ENCODE measurements around the gene PADI1. TPM values are rescaled to one million over a fixed set of nuclear protein-coding genes. Genes with fewer than 3 reads are reported as not detected.

The PADI1 gene
- total RNA-seq, 1 donor from 2014 or later: 0.85 TPM

DNA sequence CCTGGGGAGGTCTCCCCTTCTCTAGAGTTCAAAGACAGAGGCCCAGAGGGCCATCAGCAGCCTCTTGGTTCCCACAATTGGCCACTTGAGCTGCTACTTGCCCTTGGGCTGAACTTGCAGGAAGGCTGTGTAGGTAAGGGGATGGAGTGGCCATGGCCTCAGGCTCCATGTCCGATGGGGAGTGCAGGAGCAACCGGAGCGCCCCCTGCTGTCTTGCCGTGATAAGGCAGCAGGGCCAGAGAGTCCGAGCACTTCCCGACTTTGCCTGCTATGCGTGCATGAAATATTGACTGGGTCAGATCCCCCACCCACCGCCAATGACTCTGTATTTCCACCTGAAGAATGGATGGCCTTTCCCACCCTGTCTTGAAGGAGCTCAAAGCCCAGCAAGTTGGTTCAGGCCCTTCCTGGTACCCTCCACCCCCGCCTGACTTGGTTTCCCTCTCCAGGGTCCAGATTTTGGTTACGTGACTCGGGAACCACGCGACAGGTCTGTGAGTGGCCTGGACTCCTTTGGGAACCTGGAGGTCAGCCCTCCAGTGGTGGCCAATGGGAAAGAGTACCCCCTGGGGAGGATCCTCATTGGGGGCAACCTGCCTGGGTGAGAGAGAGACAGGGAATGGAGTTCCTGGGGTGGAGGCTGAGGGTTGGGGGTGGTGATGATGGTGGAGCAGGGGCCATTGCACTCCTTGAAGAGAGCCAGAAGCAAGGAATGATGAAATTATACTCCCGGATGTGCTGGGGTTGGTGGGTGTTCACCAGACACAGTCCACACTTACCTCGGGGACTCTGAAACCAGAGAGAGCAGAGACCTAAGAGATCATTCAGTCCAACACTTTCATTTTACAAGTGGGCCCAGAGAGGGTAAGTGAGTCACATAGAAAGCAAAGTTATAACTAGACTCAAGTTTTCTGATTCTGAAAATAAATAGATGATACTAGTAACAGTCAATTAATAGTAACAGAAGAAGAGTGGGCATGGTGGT lies 69.5 kb downstream of the PADI1 start:
- DNase-seq: peak; percentile 80

DNA sequence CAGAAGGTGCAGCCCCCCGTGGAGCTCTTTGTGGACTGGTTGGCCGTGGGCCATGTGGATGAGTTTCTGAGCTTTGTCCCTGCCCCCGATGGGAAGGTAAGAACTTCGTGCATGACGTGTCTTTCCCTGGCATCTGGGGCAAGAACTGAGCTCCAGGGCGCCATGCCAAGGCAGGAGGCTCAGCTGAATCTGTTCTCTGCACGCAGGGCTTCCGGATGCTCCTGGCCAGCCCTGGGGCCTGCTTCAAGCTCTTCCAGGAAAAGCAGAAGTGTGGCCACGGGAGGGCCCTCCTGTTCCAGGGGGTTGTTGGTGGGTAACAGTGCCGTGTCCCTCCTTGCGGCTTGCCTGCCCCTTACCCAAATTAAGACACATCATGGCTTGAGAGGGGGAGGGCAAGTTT lies 71.6 kb downstream of the PADI1 start:
- DNase-seq: peak; percentile 72

DNA sequence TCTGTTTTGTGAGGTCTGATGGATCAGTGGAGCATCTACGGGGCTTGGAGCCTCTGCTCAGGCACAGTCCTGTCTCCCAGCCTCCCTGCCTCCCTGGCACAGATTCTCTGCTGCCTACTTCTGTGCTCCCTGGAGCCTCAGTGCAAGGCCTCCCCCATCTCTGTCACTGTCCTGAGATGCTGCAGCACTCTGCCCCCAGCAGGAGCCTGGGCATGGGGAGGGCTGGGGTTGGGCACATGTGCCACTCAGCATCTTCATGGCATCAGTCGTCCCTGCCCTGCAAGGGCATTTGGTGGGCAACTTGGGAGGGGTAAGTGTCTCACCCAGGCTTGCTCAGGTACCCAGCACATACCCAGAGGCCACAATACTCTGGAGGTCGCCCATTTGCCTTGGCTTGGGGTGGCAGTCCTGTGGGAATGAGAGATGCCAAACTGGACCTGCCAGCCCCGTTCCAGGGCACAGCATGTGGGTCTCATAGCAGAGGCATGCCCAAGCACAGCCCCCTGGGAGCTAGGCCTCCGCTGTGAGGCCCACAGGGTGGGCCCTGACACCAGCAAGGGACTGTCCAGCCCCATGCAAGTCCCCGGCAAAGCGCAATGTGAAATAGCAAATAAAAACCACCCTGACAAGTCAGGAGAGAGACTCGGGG lies 72.7 kb downstream of the PADI1 start:
- no peak for DNase-seq

DNA sequence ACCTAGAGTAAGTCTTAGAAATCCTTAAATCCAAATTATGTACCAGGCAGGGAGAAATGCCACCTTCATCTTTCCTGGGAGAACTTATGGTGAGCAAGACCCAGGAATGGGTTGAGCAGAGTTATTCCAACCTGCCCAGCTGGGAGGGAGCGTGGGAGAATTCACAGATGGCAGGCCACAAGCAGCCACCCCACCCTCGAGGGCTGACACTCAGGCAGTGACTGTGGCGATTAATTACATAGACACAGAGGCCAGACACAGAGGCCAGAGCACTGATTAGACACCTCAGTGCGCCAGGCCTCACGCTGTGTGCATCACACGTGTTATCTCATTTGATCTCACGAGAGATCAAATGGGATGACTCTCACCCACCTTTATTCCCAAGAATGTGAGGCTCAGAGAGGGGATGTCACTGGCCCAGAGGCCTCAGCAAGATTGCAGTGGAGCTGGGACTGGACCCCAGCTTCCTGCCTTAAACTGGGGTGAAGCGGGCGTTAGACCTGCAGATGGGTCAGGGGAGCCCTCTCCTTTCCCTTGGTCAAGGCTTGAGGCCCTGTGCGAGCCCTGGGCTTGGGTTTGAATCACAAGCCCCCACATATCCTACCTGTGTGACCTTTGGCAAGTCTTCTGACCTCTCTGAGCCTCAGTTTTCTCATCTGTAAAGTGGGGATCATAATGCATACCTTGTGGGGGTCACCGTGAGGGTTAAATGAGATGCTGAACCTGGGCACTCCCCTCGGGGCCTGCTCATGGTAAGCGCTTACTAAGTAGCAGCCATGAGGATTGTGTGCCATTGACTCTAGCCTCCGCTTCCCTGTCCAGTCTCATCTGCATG lies 74.3 kb downstream of the PADI1 start:
- DNase-seq: no peak

DNA sequence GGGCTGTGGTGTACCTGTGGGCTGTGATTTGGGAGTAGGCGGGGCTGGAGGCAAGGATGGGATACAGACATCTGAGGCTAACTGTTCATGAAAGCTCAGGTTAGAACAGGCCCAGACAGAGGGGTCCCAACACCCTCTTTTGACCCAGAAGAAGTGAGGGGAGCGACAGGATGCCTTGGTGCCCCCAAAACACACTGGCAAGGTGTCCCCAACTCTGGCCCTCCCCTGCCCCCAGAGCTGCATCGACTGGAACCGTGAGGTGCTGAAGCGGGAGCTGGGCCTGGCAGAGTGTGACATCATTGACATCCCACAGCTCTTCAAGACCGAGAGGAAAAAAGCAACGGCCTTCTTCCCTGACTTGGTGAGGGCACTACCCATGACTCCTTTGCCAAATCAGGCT lies 75.5 kb downstream of the PADI1 start:
- DNase-seq: no peak

DNA sequence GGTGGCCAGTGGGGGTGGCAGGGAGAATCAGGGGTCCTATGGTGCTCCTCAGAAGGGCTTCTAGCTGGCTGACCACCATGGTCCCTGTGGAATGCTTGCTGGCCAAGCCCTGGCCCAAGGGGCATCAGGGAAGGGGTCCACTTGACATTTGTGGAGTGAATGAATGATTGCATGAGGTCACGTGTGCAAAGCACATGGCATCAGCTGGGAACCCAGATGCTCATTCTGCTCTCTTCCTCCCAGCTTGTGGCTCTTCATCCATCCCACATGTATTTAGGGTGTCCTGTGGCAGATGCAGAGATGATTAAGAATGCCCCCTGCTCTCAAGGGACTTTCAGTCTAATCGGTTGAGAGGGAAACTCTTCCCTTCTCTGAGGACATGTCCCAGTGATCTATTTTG lies 76.0 kb downstream of the PADI1 start:
- DNase-seq: no peak

DNA sequence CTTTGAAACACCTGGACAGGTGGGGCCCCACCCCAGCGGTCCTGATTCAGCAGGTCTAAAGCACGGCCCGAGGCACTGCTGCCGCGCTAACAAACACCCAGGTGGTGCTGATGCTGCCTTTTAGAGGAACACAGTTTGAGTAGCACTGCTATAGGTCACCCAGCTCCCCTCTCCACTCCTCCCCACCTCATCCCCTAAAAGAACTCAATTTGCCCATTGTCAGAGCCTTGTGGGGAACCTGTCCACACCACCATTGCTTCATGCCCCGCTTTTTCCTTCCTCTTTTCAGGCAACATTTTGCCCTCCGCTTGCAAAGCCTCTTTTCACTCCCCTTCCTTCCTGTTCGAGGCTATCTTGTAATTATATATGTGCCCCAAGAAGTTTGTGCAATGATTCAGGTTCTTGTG lies 76.8 kb downstream of the PADI1 start:
- no peak for DNase-seq

DNA sequence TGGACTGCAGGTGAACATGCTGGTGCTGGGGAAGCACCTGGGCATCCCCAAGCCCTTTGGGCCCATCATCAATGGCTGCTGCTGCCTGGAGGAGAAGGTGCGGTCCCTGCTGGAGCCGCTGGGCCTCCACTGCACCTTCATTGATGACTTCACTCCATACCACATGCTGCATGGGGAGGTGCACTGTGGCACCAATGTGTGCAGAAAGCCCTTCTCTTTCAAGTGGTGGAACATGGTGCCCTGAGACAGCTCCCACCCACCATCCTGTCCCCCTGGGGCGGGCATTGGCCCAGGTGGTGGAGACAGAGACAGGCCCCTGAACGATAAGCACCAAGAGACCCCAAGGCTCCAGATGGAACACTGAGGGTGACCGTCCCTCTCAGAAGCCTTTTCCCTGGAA lies 77.9 kb downstream of the PADI1 start:
- no peak for DNase-seq

DNA sequence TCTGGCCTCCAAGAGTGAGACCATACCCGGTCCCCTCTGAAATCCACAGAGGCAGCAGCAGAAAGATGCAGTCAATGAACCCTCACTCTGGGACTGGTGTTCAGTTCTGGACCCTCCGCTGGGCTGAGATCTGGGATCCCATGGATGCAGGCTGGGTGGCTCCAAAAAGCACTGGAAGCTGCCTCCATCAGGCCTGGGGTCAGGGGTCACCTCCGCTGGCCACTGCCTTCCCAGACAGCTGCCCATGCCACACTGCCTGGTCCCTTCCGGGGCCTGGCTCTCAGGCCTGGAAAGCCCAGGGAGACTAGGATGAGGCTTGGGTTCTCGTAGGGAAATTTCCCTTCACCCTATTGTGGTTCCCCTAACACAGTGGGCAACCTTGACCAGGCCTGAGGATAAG lies 81.7 kb downstream of the PADI1 start:
- DNase-seq: no peak

DNA sequence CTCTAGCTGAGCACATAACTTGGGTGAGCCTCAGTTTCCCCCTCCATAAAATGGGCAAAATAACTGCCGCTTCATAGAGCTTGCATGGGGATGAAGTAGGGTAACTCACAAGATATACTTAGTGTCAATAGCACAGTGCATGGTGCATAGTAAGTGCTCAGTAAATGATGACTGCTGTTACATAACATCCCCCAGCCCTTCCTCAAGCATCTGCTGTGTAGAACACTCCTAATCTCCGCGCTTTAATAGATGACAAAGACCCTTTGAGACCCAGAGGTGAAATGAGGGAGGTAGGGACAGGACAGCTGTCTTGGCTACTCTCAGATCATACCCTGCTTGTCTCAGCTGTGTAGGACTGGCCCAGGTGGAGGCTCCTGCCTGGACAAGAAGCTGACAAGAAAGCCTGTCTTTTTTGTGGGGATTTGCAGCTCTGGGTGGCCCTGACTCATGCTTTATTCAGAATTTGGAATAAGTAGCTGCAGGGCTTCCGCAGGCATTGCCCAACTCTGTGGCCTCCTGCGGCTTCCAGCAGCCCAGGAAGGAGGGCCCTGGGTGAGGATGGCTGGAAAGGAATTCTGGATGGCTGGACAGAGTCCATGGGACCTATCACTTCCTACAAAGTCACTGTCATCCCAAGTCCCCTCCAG lies 82.3 kb downstream of the PADI1 start:
- no peak for DNase-seq

DNA sequence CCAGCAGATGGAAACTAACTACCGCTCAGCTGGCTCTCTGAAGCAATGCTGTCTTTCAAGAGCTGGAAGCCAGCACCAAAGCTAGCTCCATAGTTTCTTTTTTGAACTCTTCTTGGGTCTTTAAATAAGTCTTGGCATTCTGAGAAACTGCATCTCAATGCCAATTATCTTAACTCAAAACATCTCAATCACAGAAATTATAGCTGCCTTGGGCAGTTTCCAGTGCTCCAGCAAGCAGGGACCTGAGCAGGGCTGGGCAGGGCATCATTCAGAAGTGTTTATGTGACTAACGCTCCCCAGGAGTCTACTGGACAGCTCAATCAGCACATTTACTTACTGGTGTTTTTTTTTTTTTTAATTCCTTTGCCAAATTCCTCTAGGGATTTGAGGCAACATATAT lies 84.8 kb downstream of the PADI1 start:
- DNase-seq: no peak

DNA sequence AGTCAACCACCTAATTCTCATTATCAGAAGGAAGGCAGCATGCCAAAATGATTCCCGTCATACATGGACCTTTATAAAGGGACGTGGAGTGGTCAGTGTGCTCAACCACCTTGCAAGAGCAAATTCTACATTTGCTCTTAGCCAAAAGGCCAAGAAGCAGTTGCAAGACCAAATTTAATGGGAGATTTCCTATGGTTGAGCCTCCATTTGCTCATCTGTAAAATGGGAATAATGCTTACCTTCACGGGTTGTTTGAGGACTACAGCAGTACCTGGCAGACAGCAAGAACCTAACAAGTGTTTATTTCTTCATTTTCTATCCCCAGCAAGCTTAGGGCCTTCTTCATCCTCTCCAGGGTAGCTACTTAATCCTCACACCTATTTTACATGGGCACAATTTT lies 85.6 kb downstream of the PADI1 start:
- DNase-seq: no peak

DNA sequence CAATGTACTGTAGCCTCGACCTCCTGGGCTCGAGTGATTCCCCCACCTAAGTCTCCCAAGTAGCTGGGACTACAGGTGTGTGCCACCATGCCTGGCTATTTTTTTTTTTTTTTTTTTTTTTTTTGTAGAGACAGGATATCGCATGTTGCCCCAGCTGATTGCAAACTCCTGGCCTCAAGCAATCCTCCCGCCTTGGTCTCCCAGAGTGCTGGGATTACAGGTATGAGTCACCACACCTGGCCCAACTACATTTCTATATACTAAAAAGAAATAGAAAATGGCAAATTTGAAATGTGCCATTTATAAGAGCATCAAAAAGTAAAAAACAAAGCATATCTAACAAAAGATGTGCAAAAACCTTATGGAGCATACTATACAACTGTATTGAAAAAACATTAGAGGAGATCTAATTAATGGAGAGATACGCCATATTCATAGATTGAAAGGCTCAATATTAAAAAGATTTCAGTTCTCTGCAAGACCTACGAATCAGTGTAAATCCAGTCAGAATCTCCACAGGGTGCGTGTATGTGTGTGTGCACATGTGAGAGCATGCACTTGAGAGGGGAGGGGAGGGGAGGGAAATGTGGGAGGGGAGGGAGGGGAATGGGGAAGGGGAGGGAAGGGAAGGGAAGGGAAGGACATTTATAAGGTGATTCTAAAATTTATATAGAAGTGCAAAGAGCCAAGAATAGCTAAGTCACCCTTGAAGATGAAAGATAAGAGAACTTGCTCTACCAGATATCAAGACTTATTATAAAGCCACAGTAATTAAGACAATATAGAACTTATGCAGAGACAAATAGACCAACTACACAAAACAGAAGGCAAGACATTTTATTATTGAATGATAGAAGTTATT lies 87.6 kb downstream of the PADI1 start:
- DNase-seq: no peak

DNA sequence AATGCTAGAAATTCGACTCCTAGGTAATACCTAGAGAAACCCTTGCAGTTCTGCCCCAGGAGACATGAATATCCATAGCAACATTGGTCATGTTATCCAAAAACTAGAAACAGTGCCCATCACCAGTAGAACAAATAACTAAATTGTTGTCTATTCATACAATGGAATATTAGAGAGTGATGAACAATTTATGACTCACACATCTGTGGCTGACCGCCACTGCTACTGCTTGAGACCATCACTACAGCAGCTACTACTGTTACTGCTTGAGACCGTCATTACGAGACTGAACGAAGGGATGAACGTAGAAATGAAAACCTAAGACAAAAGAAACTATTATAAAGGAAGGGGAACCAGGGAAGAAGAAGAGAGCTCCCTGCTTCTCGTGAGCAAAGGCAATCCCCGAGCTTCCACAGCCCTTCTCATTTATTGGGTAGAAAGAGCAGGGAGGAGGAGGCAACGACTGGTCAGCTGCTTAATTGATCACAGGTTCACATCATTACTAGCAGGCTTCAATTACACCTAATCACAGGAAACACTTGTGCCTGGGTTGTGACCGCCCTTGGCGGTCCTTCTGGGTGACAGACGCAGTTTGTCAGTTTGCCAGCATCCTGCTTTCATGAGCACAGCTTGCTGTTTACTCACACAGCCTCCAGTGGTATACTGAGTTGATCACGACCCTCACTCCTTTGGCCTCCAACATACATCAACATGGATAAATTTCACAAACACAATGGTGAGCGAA lies 88.9 kb downstream of the PADI1 start:
- no peak for DNase-seq

DNA sequence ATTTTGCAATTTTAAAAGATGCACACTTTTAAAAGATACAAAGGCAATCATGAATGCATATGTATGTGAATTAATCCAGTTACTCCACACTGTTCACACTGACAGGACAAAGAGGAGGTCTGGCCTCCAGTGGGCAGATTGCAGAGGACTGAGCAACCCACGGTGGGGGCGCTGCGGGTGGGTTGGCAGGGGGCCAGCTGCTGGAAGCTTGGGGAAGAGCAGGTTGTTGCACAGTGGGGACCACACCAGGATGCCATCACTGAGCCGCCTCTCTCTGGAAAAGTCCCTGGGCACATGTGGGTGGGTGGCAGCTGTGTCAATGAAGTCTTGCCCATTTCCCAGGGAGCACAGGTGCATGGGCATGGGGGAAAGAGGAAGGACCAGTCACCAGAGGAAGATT lies 90.4 kb downstream of the PADI1 start:
- no peak for DNase-seq

Other genes starting within 250 kb of the PADI1 start
- 8.9 and 24.5 TPM in 2 replicates for gene MFAP2, start 224.5 kb upstream of the PADI1 start, total RNA-seq
- gene ATP13A2, start 193.2 kb upstream of the PADI1 start, total RNA-seq: 72.3 and 102 TPM in 2 replicates
- 116 and 129 TPM in 2 replicates for gene SDHB, start 151.1 kb upstream of the PADI1 start, total RNA-seq
- 0.17 and 0.19 TPM in 2 replicates for gene PADI2, start 85.7 kb upstream of the PADI1 start, total RNA-seq
- gene PADI3, start 44.0 kb downstream of the PADI1 start, total RNA-seq: not detected in 2 replicates
- not detected in 2 replicates for gene PADI4, start 103.1 kb downstream of the PADI1 start, total RNA-seq
- not detected in 2 replicates for gene PADI6, start 167.1 kb downstream of the PADI1 start, total RNA-seq
- 118 and 122 TPM in 2 replicates for gene RCC2, start 234.5 kb downstream of the PADI1 start, total RNA-seq

All from dermis blood vessel endothelial cell (primary cell).